Stimulated activated CD8-positive, alpha-beta memory T cell treated with anti-CD3 and anti-CD28 coated beads, Interleukin-7, amount 100 ng/mL, for 4 hours (primary cell): ENCODE measurements around the gene DACT3.

Experiments used
- DNase-seq, 2 donors: peaks; one replicate each; pipeline ENCODE4 v3.0.0-alpha.2; 2020; ENCODE audit warnings: low read depth in 2 of 2

Gene DACT3

DNA sequence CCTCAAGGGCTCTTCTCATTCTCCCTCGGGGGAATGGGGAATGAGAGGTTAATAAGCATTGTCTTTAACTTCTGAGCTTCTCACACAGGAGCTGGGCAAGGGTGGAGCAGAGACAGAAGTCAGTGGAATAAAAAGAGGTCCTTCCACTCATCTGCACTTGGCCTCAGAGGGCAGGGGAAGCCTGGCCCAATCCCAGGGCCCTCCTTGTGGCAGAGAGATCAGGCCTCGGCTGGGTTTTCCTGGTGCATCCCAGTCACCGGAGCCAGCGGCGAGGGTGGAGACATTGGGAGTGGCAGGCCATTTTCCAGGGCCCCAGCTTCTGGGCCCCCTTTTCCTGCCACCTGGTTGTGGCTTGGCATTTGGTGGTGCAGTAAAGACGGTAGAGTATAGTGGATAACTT, 49.2 kb downstream of the DACT3 start:
- DNase-seq, result no peak

DNA sequence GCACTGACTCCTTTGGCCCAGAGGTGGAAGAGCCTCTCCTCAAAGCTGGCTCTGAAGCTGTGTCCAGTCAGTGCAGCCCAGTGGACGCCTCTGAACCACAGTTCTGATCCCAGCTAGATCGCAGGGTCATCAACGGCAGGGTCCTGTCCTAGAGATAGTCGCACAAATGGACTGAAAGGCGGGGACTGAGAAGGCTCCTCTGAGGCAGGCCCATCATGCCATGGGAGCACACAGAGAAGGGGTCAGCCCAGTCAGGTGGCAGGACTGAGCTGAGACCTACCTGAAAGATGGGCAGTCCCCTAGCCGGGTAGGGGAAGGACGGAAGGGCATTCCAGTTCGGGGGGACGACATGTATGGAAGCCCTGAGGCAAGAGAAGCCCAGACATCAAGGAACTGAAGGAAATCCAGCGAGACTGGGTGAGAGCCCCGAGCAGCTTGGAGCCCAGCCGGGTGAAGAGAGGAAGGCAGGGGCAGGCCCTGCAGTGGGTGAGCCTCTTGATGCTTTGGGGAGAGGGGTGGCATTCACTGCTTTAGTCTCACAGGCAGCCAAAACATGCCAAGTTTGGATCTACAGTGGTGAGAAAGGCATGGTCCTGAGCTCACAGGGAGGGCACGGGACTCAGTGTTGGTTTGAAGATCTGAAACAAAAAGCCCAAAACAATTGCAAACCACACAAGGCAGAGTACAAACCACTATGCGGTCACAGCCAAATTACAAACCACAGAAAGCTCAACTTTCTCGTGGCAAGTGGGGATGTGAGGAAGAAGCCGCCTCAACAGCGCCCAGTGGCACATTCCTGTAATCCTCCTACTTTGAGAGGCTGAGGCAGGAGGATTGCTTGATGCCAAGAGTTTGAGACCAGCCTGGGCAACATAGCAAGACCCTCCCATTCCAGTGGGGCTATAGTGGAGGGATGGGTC, 49.9 kb downstream of the DACT3 start:
- no peak for DNase-seq

GRCh38 chr19:46610413-46610775, 50.6 kb downstream of the DACT3 start:
- DNase-seq, result no peak

GRCh38 chr19:46609511-46610412, 51.2 kb downstream of the DACT3 start:
- DNase-seq, result no peak

- no peak for DNase-seq
Measured at GRCh38 chr19:46608581-46609345, 52.2 kb downstream of the DACT3 start.

DNA sequence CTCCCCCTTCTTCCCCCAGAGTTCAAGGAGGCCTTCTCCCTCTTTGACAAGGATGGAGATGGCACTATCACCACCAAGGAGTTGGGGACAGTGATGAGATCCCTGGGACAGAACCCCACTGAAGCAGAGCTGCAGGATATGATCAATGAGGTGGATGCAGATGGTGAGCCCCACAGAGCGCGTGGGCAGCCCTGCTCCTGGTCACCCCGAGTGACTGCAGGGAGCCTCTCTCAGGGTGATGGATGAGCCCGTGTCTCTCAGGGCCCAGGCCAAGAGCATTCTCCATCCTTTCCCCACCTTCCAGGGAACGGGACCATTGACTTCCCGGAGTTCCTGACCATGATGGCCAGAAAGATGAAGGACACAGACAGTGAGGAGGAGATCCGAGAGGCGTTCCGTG, 52.8 kb downstream of the DACT3 start:
- DNase-seq, result no peak

DNA sequence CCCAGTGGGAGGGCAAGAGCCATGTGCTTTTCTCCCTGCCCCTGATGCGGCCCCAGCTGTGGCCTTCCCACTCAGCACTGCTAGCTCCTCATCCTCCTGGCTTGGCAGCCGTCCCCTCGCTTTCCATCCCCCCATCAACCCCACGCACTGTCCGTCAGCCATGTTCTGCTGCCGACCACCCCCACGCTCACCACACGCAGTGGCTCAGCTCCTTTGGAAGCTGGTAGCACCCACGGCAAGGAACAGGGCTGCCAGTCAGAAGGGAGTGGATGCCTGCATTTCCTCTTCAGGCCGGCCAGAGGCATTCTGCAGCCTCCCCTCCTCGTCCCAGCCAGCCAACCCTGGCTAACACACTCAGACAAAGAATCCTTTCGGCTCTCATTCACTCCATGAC, 53.5 kb downstream of the DACT3 start:
- no peak for DNase-seq

DNA sequence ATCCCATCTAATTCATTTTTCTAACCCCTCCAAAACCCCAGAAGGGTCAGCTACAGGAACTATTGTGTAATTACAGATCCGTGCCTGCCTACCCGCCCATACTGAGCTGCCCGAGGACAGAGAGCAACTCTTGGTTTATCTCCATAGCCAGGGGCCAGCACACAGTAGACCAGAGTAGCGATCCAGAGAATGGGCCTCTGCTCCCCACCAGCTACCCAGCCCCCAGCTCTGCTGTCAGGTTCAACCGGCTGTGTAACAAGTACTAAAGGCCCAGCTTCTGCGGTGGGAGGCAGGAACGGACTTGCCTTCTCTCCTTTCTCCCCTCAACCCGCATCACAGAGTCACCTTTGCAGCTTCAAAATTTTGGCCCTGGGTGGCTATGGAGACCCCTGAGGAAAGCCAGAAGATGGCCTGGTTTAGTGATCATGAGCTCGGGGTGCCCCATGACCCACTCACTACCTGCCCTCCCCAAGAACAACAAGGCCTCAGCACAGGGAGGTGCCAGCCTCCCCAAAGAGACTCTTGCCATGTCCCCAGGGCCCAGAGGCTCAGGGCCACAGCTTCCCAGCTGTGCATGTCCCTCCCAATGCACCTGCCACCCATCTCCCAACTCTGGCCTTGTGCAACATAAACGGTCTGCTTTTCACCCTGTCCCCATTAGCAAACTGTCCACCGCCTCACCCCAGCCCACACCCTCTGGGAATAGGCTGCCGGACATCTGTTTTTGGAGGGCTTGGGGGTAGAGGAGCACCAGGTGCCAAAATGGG, 54.1 kb downstream of the DACT3 start:
- DNase-seq, result no peak

DNA sequence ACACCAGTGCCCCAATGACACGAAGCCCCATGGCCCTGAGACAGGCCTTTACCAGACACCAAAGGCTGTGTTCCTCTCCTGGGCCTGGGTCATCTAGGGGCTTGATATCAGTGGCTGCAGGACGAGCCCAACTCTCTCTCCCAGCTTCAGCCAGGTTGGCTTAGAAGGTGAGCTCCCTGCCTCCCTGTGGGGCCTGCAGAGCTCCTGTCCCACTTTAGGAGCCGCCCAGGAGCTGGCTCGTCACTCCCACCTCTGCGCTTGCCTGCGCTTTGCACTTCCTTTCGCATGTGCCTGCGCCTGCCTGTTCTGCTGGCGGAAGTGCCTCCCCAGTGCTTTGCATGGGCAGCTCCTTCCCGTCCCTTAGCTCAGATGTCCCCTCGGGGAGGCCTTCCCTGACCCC, 55.0 kb downstream of the DACT3 start:
- DNase-seq, result no peak

GRCh38 chr19:46605356-46605821, 55.6 kb downstream of the DACT3 start:
- no peak for DNase-seq

- no peak for DNase-seq
Measured at GRCh38 chr19:46604781-46605355, 56.1 kb downstream of the DACT3 start.

GRCh38 chr19:46603752-46604231, 57.2 kb downstream of the DACT3 start:
- no peak for DNase-seq

GRCh38 chr19:46603195-46603637, 57.8 kb downstream of the DACT3 start:
- no peak for DNase-seq

DNA sequence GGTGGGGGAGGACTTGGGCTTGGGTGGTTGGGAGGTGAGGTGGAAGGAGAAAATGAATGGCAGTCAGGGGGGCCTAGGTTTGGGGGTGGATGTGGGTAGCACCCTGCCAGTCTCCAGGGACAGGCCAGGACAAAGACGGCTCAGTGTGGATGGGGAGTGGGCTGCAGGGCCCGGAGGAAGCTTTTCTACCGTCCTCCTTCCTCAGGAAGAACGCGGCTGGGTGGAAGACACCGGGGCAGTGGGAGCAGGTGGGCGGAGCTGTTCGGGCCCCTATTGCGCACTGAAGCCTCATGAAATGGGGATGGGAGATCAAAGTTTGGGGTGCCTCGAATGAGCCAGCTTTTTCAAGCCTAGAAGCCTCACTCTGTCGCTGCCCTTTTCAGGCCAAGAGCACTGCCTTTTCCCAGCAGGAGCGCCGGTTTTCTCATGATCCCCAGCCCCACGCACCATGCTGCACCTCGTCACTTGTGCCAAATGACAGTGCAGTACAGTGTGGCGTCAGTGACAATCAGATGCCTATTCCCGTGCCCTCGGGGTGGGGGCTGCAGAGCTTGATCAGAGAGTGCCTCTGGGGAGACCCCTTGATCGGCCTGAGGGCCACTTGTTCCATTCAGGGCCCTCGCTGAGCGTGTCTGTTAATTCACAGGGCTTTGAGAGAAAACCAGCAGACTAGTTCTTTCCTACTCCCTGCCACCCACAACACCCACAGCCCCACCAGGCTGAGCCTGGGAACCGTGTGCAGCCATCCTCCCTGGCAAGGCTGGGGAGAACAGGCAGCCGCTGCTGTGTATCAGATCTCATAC, 58.4 kb downstream of the DACT3 start:
- peak; percentile 54 to 57 for DNase-seq

DNA sequence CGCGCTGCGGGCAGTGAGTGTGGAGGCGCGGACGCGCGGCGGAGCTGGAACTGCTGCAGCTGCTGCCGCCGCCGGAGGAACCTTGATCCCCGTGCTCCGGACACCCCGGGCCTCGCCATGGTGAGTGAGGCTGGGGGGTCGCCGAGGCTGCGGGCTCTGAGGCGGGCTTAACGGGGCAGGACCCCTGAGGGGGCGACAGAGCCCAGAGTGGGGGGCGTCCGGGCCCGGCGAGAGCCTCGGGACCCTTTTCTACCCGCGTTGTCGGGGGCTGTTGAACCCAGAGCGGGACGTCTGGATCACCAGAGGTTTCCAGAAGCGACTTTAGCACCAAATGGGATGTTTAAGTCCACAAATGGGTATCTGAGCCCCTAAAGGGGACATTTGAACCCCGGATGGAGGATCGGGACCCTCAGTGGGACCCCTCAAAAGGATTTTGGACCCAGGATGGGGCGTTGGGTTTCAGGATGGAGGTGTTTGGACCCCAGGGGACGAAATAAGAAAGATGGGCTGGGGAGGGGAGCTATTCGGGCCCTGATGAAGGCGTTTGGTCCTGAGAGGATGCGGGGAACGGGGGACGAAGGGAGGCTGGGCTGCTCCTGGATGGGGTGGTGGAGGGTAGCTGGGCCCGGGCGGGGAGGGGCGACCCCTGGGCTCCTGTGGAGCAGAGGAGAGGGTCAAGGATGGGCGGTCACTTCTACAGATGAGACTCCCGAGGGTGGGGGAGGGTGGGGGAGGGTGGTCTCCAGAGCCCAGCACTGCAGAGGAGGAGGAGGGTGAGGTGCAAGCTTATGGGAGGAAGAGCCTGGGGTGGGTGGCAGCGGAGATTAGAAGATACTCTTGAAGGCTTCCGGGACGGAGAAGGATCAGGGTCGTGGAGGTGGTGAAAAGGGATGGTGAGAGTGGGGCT, 59.4 kb downstream of the DACT3 start, which contains the start of gene CALM3:
Gene CALM3 (plus strand): TSS at position 13 of the 907 bp plus-strand sequence. CDS start 105 bp downstream, at position 118.
- no peak for DNase-seq

DNA sequence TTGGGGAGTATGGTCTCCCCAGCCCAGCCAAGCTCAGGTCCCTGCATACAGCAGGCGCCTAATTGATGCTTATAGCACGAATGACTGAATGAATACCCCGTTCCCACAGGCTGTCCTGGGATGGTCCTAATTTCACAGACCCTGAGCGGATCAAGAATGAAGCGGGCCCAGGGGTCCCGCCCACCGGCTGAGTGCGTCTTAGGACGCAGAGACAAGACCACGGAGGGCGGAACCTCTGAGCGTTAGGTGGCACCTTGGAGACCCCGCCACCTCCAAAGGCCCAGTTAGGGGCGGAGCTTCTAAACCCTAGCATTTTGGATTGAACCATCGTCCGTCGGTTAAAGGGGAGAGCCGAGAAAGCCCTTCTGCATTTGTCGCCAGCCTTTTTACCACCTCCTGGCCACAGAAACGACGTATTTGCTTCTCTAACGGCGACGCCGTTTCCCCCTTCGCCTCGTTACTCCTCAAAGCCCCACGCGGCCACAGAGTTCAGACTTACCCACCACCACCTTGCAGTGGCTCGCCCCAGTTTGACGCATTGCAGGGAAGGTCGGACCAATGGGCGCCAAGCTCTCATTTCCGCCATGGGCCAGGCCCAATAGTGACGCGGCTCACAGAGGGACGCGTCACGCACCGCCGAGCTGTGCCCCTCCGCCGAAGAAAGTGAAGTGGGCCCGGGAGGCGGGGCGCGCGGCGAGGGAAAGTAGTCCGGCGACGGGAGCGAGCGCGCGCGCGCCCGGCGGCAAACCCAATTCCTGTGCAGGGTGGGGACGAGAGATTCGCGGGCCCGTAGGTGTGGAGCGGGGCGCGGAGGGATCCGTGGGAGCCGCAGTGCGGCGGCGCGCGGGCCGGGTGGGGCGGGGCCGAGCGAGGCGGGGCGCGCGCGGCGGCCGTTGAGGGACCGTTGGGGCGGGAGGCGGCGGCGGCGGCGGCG, 60.3 kb downstream of the DACT3 start:
- peak; percentile 92 to 94 for DNase-seq

GRCh38 chr19:46599716-46600373, 61.1 kb downstream of the DACT3 start:
- no peak for DNase-seq
